ENCODE measurements around the gene UBE4B.

DNA sequence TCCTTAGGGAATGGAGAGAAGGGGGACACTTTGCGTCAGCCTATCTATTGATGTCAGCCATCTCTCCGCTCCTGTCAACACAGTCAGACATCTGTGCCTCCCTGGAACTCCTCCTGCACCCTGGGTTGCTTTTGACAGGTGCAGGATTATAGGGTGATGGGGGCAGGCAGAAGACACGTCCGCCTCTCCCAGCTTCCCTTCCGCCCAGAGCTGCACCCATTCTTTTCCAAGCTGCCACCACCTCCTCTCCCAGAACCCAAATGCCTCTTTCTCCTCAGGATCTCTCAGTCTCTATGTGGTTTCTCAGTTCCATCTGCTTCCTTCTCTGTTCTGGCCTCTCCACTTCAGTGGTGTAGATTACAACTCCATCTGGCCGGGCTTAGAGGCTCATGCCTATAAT is 160.5 kb downstream of the UBE4B start:
- TF ChIP-seq, protein P1, sequence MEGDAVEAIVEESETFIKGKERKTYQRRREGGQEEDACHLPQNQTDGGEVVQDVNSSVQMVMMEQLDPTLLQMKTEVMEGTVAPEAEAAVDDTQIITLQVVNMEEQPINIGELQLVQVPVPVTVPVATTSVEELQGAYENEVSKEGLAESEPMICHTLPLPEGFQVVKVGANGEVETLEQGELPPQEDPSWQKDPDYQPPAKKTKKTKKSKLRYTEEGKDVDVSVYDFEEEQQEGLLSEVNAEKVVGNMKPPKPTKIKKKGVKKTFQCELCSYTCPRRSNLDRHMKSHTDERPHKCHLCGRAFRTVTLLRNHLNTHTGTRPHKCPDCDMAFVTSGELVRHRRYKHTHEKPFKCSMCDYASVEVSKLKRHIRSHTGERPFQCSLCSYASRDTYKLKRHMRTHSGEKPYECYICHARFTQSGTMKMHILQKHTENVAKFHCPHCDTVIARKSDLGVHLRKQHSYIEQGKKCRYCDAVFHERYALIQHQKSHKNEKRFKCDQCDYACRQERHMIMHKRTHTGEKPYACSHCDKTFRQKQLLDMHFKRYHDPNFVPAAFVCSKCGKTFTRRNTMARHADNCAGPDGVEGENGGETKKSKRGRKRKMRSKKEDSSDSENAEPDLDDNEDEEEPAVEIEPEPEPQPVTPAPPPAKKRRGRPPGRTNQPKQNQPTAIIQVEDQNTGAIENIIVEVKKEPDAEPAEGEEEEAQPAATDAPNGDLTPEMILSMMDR (conservative IDR thresholded peaks at IDR 0.05; ENCODE audit: low read depth in 2 of 2): no peak
- TF ChIP-seq POLR2AphosphoS5 (IDR thresholded peaks at IDR 0.05; ENCODE audit: low read depth) (no peak), EZH2 (IDR thresholded peaks at IDR 0.05; ENCODE audit: low read depth, unreplicated experiment) (no peak)

Measured in GM23338 (cell line).